HepG2 (cell line): ENCODE results near the gene ARL5C. TPM values are rescaled to one million over a fixed set of nuclear protein-coding genes. Genes with fewer than 3 reads are reported as not detected.

Experiments
- ATAC-seq: fragments of 200-7000 bp; cut with Tn5 transposase; 3 replicates; pipeline ENCODE4 v1.9.1; 2020; ENCODE audit warnings: mild to moderate bottlenecking, moderate library complexity
- BruUV-seq: library from RNA; stranded (reverse); fragments of 400-500 nt; replicated peaks from 2 replicates; lab custom pipeline; 2021; lab: Mats Ljungman, UMichigan
- CTCF ChIA-PET: fragments of 300-600 bp; formaldehyde crosslinking; extraction: SDS; loops from one replicate; lab custom pipeline; 2021; ENCODE audit warnings: low total read pairs, inconsistent platforms, low intra/inter-chr PET ratio; lab: Yijun Ruan, JAX
- POLR2A ChIA-PET: fragments of 350-600 bp; sonication (Branson Sonifier 250); formaldehyde crosslinking; loops from one replicate; lab custom pipeline; 2020; ENCODE audit warnings: antibody characterized with exemption, inconsistent platforms; lab: Yijun Ruan, JAX
- DNase-seq: peaks from one replicate; pipeline ENCODE4 v3.0.0-alpha.2; 2015; ENCODE audit warnings: low spot score
- FAIRE-seq: peaks from 3 replicates; lab custom pipeline; 2011; peaks lifted over from hg19 to GRCh38; lab: Jason Lieb, UNC
- H2AFZ ChIP-seq: one replicate; pipeline ENCODE4 v1.6.1; 2011; ENCODE audit warnings: low read length, inconsistent platforms
- H3K27ac ChIP-seq: fragments of 300-600 bp; 3 replicates; pipeline ENCODE4 v1.8.0; 2011; ENCODE audit warnings: mixed run types, mild to moderate bottlenecking, mixed read lengths, low read length, inconsistent platforms; ENCODE audit not compliant: insufficient read depth; ENCODE audit errors: extremely low read length
- H3K27me3 ChIP-seq, 2 experiments: fragments of 200-600 bp in 1 of 2; 2 replicates in 1 of 2; 3 replicates in 1 of 2; pipeline versions ENCODE4 v1.6.0 to v1.8.0; 2011; ENCODE audit warnings: low read length in 2 of 2, mild to moderate bottlenecking in 2 of 2, moderate library complexity in 2 of 2, inconsistent platforms in 1 of 2; ENCODE audit not compliant: insufficient read depth in 2 of 2, control insufficient read depth in 1 of 2
- H3K36me3 ChIP-seq, 2 experiments: fragments of 200-600 bp in 1 of 2; replicated peaks in 1 of 2; 2 replicates in 1 of 2; 3 replicates in 1 of 2; pipeline versions ENCODE4 v1.5.1 to v1.8.0; 2011; ENCODE audit warnings: low read length in 2 of 2, inconsistent platforms in 1 of 2; ENCODE audit not compliant: insufficient read depth in 2 of 2, control insufficient read depth in 1 of 2
- H3K4me1 ChIP-seq: 2 replicates; pipeline ENCODE4 v1.5.1; 2012; ENCODE audit warnings: low read length, inconsistent platforms; ENCODE audit not compliant: insufficient read depth
- H3K4me2 ChIP-seq: 2 replicates; pipeline ENCODE4 v1.6.0; 2011; ENCODE audit warnings: low read depth, low read length, inconsistent platforms
- H3K4me3 ChIP-seq, 3 experiments: fragments of 200-600 bp in 1 of 3; sonication (generic), shearing (Covaris generic) in 1 of 3; replicated peaks in 1 of 3; 2 replicates each; pipeline ENCODE4 v1.5.1; 2011 to 2016; ENCODE audit warnings: low read length in 3 of 3, inconsistent platforms in 2 of 3, low read depth in 2 of 3, mild to moderate bottlenecking in 2 of 3, control low read depth in 1 of 3, mixed read lengths in 1 of 3; ENCODE audit not compliant: insufficient read depth in 1 of 3
- H3K79me2 ChIP-seq: one replicate; pipeline ENCODE4 v1.6.1; 2011; ENCODE audit warnings: low read length, inconsistent platforms; ENCODE audit not compliant: insufficient read depth
- H3K9ac ChIP-seq: 2 replicates; pipeline ENCODE4 v1.6.0; 2011; ENCODE audit warnings: mild to moderate bottlenecking, low read depth, low read length, inconsistent platforms; ENCODE audit not compliant: insufficient read depth
- H3K9me3 ChIP-seq: 2 replicates; pipeline ENCODE4 v1.5.1; 2012; ENCODE audit warnings: mild to moderate bottlenecking, low read length
- H4K20me1 ChIP-seq: 2 replicates; pipeline ENCODE4 v1.6.0; 2011; ENCODE audit warnings: inconsistent platforms, mild to moderate bottlenecking, low read length, moderate library complexity; ENCODE audit not compliant: insufficient read depth
- FIP1L1 ChIP-seq: fragments of 200-400 bp; formaldehyde crosslinking; IDR thresholded peaks from 2 replicates; pipeline ENCODE4 v1.6.1; 2018; ENCODE audit warnings: low read depth, mild to moderate bottlenecking, low read length, moderate library complexity, borderline replicate concordance; ENCODE audit not compliant: insufficient read depth
- HNRNPLL ChIP-seq: fragments of 200-400 bp; formaldehyde crosslinking; IDR thresholded peaks from 2 replicates; pipeline ENCODE4 v1.6.1; 2017; ENCODE audit warnings: mild to moderate bottlenecking, low read depth, low read length; ENCODE audit not compliant: poor library complexity, severe bottlenecking
- NFIC ChIP-seq: IDR thresholded peaks from 2 replicates; pipeline ENCODE4 v1.6.1; 2012; ENCODE audit warnings: mild to moderate bottlenecking, low read length, inconsistent platforms
- SMYD3 ChIP-seq: sonication (generic); formaldehyde crosslinking; IDR thresholded peaks from 2 replicates; pipeline ENCODE4 v1.8.1; 2023; ENCODE audit warnings: mild to moderate bottlenecking, missing genetic modification reagents
- SNRNP70 ChIP-seq: fragments of 200-400 bp; formaldehyde crosslinking; IDR thresholded peaks from 2 replicates; pipeline ENCODE4 v1.6.1; 2017; ENCODE audit warnings: mild to moderate bottlenecking, low read depth, low read length, moderate library complexity
- SOX6 ChIP-seq, 2 experiments: fragments of 450-650 bp in 1 of 2; sonication (generic) in 1 of 2; formaldehyde crosslinking in 1 of 2; IDR thresholded peaks; 2 replicates each; pipeline versions ENCODE4 v1.4.0 to v1.6.1; 2017 to 2020; ENCODE audit warnings: antibody characterized with exemption in 1 of 2, mild to moderate bottlenecking in 1 of 2, missing genetic modification reagents in 1 of 2
- ZNF3 ChIP-seq: IDR thresholded peaks from 2 replicates; pipeline ENCODE4 v1.7.0; 2017; ENCODE audit warnings: inconsistent platforms
- WGBS: methylation state at CpG from one replicate; pipeline ENCODE4 v1.1.6; 2017; ENCODE audit warnings: low lambda C conversion rate; 5-methylcytosine and 5-hydroxymethylcytosine counted together
- in situ Hi-C: cut with HindIII; loops from 2 replicates; pipeline ENCODE4 v1.10.0; 2017; ENCODE audit warnings: low pct_unique_long_range_greater_than_20kb; ENCODE audit not compliant: extremely low pct_ligation_motif_present
- intact Hi-C: fragments of 100-400 bp; cut with micrococcal nuclease; formaldehyde crosslinking; loops from one replicate; pipeline ENCODE4 v1.10.0; 2022; ENCODE audit not compliant: unreplicated experiment
- polyA plus RNA-seq, 8 experiments: library from polyadenylated mRNA; depleted of rRNA in 3 of 8; stranded (reverse) in 7 of 8; unstranded in 1 of 8; fragments of >200 nt; fragmentation: Illumina TruSeq in 4 of 8; extraction: Trizol in 4 of 8; gene quantifications; 2 replicates each; pipeline versions ENCODE4 v1.2.1 to v1.2.3, GENCODE V29; 2011 to 2016; ENCODE audit warnings: low read depth in 4 of 8, missing spikeins in 1 of 8, mixed read lengths in 1 of 8; ENCODE audit not compliant: insufficient read depth in 1 of 8
- total RNA-seq, 5 experiments: library from RNA; depleted of rRNA; stranded (reverse); fragments of >200 nt; fragmentation: Illumina TruSeq; extraction: Trizol; gene quantifications; 2 replicates each; pipeline ENCODE4 v1.2.3, GENCODE V29; 2016; ENCODE audit warnings: low read depth in 1 of 5
- TF ChIP-seq, protein P1 (sequence below): IDR thresholded peaks from 2 replicates; pipeline ENCODE4 v1.6.1; 2016; ENCODE audit warnings: missing genetic modification reagents, missing compliant biosample characterization
- TF ChIP-seq, protein P2 (sequence below): sonication (generic); formaldehyde crosslinking; IDR thresholded peaks from 2 replicates; pipeline ENCODE4 v1.4.0; 2020; ENCODE audit warnings: mild to moderate bottlenecking, missing genetic modification reagents

ARL5C gene
- total and polyA plus RNA-seq, 2 of the 13 experiments (the other 11 are each of a cell fraction or from before 2014, with no cell fraction given) = not detected

DNA sequence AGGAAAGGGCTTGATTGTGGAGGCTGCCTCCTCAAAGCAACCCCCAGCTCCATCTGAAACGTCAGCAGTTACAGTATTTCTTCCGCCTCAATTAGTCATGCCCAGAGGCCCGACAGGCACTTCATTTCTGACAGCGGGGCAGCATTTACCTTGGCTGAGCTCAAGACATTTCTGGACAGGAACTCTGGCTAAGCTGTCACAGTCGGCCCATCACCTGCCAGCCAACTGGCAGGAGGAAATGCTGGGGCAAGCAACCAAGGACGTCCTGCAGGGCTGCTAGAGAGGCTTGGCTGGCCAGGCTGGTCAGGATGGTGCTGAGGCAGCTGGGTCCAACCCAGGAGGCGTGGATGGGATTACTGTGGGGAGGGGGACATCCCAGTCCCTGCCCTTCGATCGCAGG, 42.3 kb downstream of the ARL5C start:
- CTCF ChIA-PET = no interaction called here
- no peak overlapping the region for H3K27ac ChIP-seq
- H4K20me1 ChIP-seq = no peaks in the 10 kb centered on the region
- no peak for ATAC-seq
- H3K79me2 ChIP-seq = no peaks in the 10 kb centered on the region
- POLR2A ChIA-PET = no interaction called here
- no peak overlapping the region for H3K4me2 ChIP-seq
- no peak for DNase-seq
- H3K9ac ChIP-seq = no peak overlapping the region
- 34% methylated on average over 7 of the region's 9 CpGs for WGBS
- no peak for FAIRE-seq
- H3K4me1 ChIP-seq = no peaks in the 10 kb centered on the region
- no peaks in the 10 kb centered on the region for H3K9me3 ChIP-seq
- no peak overlapping the region for H2AFZ ChIP-seq
- BruUV-seq = no TSS peak
- H3K27me3 ChIP-seq = peaks cover 2 to 16% of the 10 kb centered on the region in 2 experiments; a peak in 4 of 5 replicates
- no peaks in the 10 kb centered on the region for H3K36me3 ChIP-seq
- TF ChIP-seq, protein P1, sequence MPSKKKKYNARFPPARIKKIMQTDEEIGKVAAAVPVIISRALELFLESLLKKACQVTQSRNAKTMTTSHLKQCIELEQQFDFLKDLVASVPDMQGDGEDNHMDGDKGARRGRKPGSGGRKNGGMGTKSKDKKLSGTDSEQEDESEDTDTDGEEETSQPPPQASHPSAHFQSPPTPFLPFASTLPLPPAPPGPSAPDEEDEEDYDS (CRISPR knock-in tag) = no peak
- TF ChIP-seq HNRNPLL (no peak), SNRNP70 (no peak), NFIC (no peak), SOX6 (IDR thresholded peaks at IDR 0.05) (no peak), SOX6 (CRISPR knock-in tag; IDR thresholded peaks at IDR 0.05) (no peak), ZNF3 (CRISPR knock-in tag) (no peak), FIP1L1 (no peak), SMYD3 (CRISPR knock-in tag) (no peak)
- TF ChIP-seq, protein P2, sequence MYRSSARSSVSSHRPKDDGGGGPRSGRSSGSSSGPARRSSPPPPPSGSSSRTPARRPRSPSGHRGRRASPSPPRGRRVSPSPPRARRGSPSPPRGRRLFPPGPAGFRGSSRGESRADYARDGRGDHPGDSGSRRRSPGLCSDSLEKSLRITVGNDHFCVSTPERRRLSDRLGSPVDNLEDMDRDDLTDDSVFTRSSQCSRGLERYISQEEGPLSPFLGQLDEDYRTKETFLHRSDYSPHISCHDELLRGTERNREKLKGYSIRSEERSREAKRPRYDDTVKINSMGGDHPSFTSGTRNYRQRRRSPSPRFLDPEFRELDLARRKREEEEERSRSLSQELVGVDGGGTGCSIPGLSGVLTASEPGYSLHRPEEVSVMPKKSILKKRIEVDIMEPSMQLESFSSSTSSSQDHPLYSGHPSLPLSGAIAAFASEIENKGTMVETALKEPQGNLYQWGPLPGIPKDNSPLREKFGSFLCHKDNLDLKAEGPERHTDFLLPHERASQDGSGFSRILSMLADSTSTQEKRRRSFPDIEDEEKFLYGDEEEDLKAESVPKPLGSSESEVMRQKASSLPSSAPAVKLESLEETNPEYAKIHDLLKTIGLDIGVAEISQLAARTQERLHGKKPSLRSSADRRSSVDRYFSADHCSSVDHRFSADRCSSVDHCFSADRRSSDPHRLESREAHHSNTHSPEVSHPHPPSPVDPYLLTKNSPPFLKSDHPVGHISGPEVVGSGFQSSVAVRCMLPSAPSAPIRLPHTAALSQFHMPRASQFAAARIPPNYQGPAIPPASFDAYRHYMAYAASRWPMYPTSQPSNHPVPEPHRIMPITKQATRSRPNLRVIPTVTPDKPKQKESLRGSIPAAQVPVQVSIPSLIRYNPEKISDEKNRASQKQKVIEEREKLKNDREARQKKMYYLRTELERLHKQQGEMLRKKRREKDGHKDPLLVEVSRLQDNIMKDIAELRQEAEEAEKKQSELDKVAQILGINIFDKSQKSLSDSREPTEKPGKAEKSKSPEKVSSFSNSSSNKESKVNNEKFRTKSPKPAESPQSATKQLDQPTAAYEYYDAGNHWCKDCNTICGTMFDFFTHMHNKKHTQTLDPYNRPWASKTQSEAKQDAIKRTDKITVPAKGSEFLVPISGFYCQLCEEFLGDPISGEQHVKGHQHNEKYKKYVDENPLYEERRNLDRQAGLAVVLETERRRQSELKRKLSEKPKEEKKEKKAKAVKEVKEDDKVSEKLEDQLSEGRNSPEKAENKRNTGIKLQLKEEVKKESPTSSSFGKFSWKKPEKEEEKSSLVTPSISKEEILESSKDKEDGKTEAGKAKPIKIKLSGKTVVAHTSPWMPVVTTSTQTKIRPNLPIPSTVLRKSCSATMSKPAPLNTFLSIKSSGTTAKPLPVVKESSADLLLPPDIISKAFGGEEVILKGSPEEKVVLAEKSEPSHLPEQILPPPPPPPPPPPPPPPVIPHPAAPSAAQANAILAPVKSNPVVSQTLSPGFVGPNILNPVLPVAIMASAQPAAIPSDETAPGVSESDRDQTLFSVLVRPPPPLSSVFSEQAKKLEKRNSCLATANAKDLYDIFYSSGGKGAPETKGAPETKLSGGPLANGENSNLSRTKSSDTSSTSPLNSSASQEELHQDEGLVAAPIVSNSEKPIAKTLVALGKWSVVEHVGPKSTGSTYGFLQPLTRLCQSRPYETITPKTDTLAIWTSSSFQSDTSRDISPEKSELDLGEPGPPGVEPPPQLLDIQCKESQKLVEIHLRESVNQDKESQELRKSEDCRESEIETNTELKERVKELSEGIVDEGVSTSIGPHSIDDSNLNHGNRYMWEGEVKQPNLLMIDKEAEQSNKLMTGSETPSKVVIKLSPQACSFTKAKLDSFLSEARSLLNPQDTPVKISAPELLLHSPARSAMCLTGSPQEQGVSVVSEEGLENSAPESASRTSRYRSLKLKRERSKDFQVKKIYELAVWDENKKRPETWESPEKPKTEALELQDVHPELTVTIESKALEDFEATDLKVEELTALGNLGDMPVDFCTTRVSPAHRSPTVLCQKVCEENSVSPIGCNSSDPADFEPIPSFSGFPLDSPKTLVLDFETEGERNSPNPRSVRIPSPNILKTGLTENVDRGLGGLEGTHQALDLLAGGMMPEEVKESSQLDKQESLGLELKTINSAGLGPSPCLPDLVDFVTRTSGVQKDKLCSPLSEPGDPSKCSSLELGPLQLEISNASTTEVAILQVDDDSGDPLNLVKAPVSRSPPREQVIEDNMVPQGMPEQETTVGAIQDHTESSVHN (CRISPR knock-in tag) = no peak
- in situ Hi-C loops (no loop called here), intact Hi-C loops (no loop called here)
- H3K4me3 ChIP-seq = no peak overlapping the region
